ENCODE measurements around the gene CRYBA2. TPM values are rescaled to one million over a fixed set of nuclear protein-coding genes. Genes with fewer than 3 reads are reported as not detected.
A peak's percentile ranks its signal among the peaks of the same experiment; 100 is the strongest.

Gene CRYBA2
- total RNA-seq, 1 donor from 2014 or later = not detected

GRCh38 chr2:218982586-218983262 lies 10.5 kb downstream of the CRYBA2 start:
- no peak for DNase-seq

GRCh38 chr2:218981881-218982585 lies 11.2 kb downstream of the CRYBA2 start:
- DNase-seq = peak; percentile 52

- DNase-seq = no peak
Observed at GRCh38 chr2:218981390-218981880, 11.8 kb downstream of the CRYBA2 start.

GRCh38 chr2:218980735-218981389 lies 12.4 kb downstream of the CRYBA2 start:
- DNase-seq = no peak

- DNase-seq = peak; percentile 88
Observed at GRCh38 chr2:218979846-218980734, 13.1 kb downstream of the CRYBA2 start.

- DNase-seq = no peak
Observed at GRCh38 chr2:218975060-218975777, 18.0 kb downstream of the CRYBA2 start.

- DNase-seq = no peak
Observed at GRCh38 chr2:218970894-218971293, 22.3 kb downstream of the CRYBA2 start.

GRCh38 chr2:218964041-218964771 lies 29.0 kb downstream of the CRYBA2 start:
- DNase-seq = no peak

GRCh38 chr2:218963601-218964000 lies 29.6 kb downstream of the CRYBA2 start:
- no peak for DNase-seq

GRCh38 chr2:218962859-218963492 lies 30.2 kb downstream of the CRYBA2 start:
- DNase-seq = peak; percentile 87

- DNase-seq = peak; percentile 22
Observed at GRCh38 chr2:218961651-218962570, 31.3 kb downstream of the CRYBA2 start.

GRCh38 chr2:218961229-218961628 lies 32.0 kb downstream of the CRYBA2 start:
- no peak for DNase-seq

- DNase-seq = no peak
Observed at GRCh38 chr2:218960309-218961165, 32.7 kb downstream of the CRYBA2 start.

- no peak for DNase-seq
Observed at GRCh38 chr2:218959761-218960308, 33.4 kb downstream of the CRYBA2 start.

- DNase-seq = peak; percentile 95
Observed at GRCh38 chr2:218959141-218959731, 34.0 kb downstream of the CRYBA2 start, which contains the start of gene CDK5R2. Gene CDK5R2 (plus strand): TSS chr2:218959666. CDS start chr2:218959821, 155 bp downstream.

- no peak for DNase-seq
Observed at GRCh38 chr2:218958276-218958675, 34.9 kb downstream of the CRYBA2 start.

GRCh38 chr2:218957671-218958070 lies 35.6 kb downstream of the CRYBA2 start:
- no peak for DNase-seq
